ENCODE results near the gene TTC38.

TTC38 gene

DNA sequence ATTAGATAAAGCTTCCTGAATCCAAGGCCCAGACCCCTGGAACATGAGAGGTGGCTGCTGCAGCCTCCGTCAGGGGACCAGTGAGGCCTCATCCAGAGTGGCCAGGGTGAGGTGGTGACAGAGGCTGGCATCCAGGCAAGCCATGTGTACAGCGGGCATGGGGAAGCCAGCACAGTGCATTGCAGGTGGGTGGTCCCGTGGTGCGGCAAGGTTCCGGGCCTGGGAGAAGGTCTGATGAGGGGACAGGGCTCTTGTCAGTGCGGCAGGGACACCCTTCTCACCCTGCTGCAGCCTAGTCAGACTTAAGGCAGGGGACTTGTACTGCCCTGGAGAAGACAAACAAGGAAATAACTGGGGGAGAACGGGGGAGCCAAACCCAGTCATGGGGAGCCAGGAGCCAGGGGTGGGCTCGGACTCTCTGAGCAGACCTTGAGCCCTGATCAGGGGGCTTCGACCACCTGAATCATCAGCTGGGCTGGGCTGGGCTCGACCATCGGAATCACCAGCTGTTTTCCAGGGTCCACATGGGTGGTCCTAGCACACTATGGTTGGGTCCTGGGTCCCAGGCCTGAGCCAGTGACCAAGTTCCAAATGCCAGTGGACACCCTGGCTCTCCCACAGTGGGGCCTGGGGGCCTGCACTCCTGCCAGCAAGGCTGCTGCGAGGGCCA, 5.1 kb downstream of the TTC38 start:
- TF ChIP-seq, protein P1, sequence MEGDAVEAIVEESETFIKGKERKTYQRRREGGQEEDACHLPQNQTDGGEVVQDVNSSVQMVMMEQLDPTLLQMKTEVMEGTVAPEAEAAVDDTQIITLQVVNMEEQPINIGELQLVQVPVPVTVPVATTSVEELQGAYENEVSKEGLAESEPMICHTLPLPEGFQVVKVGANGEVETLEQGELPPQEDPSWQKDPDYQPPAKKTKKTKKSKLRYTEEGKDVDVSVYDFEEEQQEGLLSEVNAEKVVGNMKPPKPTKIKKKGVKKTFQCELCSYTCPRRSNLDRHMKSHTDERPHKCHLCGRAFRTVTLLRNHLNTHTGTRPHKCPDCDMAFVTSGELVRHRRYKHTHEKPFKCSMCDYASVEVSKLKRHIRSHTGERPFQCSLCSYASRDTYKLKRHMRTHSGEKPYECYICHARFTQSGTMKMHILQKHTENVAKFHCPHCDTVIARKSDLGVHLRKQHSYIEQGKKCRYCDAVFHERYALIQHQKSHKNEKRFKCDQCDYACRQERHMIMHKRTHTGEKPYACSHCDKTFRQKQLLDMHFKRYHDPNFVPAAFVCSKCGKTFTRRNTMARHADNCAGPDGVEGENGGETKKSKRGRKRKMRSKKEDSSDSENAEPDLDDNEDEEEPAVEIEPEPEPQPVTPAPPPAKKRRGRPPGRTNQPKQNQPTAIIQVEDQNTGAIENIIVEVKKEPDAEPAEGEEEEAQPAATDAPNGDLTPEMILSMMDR (IDR thresholded peaks at IDR 0.05; ENCODE audit: extremely low read depth, missing control alignments), result no peak
- DNase-seq (ENCODE audit: low spot score), result no peak

DNA sequence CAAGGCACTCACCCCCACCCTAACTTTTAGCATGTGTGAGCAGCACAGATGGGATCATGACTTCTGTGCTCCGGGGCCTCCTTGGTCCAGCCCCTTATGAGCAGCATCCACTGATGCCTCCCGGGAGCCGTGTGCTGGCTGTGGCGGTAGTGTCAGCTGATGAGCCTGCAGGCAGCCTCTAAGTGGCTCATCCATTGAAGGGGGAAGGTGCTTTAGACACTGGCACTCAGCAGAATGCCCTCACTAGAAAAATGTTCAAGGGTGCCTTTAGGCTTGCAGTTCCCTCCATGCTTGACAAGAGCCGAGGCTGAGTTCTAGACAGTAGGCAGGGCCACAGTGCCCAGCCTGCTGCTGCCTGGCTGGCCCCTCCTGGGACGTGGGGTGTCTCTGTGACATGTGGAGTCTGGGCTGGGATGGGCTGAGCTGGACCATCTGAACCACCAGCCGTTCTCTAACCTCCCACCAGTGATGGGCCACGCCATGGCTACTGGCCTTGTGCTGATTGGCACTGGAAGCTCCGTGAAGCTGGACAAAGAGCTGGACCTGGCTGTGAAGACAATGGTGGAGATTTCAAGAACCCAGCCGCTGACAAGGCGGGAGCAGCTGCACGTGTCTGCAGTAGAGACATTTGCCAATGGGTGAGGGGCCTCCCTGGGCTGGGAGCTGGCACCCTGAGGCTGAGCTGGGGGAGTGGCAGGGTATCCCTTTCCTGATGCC, 5.8 kb downstream of the TTC38 start:
- no peak for DNase-seq (ENCODE audit: low spot score)
- TF ChIP-seq, protein P1 (IDR thresholded peaks at IDR 0.05; ENCODE audit: extremely low read depth, missing control alignments), result no peak

DNA sequence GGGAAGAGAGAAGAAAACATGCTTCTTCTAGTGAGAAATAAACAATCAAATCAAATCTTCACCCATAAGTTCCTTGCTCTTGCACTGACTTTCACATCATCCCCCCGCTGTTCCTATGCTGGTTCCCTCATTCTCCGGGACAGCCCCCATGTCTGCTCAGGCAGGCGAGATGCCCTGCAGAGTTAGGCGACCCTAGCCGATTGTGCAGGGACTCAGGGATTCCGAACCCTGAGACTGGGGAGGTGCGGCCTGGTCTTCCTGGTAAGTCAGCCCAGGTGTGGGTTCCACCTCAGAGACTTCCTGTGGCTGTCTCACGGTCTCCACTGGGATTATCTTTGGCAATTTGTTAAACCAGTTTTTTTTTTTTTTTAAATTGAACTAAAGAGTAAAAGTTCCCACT, 6.6 kb downstream of the TTC38 start:
- no peak for DNase-seq (ENCODE audit: low spot score)
- TF ChIP-seq, protein P1 (IDR thresholded peaks at IDR 0.05; ENCODE audit: extremely low read depth, missing control alignments), result no peak

DNA sequence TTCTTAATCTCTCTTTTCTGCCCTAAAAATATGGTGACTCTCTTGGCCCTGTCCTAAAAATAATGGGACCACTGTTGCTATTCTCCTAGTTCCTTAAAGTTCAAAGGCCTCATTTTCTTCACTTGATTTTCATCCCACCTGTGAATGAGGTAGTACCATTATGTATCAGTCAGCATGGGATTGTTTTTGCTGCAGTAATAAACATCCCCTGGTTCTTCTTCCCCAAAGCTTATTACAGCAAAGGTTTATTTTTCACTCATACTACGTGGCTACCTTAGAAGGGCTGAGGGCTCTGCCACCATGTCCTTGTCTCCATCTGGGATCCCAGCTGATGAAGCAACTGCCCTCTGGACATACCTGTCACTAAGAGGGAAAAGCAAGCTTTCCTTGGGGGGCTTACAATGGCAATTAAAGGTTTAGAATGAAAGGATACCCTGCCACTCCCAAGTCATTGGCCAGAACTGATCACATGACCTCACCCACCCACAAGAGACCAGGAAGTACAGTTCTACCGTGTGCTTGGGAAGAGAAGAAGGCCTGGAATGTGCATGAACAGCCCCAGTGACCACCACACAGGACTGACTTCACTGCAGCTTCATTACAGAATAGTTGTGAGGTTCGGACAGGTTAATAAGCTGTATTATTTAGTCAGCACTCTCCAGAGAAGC, 7.8 kb downstream of the TTC38 start:
- TF ChIP-seq, protein P1 (IDR thresholded peaks at IDR 0.05; ENCODE audit: extremely low read depth, missing control alignments), result no peak
- no peak for DNase-seq (ENCODE audit: low spot score)

DNA sequence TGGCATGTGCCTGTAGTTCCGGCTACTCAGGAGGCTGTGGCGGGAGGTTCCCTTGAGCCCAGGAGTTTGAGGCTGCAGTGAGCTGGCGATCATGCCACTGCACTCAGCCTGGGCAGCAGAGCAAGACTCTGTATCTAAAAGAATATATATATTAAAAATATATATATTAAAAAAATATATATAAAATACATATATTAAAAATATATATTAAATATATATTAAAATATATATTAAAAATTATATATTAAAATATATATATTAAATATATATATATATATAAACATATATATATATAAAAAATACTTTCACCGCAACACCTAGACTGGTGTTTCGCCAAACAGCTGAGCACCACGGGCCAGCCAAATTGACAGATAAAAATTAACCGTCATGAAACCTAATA, 8.8 kb downstream of the TTC38 start:
- no peak for DNase-seq (ENCODE audit: low spot score)
- TF ChIP-seq, protein P1 (IDR thresholded peaks at IDR 0.05; ENCODE audit: extremely low read depth, missing control alignments), result no peak

DNA sequence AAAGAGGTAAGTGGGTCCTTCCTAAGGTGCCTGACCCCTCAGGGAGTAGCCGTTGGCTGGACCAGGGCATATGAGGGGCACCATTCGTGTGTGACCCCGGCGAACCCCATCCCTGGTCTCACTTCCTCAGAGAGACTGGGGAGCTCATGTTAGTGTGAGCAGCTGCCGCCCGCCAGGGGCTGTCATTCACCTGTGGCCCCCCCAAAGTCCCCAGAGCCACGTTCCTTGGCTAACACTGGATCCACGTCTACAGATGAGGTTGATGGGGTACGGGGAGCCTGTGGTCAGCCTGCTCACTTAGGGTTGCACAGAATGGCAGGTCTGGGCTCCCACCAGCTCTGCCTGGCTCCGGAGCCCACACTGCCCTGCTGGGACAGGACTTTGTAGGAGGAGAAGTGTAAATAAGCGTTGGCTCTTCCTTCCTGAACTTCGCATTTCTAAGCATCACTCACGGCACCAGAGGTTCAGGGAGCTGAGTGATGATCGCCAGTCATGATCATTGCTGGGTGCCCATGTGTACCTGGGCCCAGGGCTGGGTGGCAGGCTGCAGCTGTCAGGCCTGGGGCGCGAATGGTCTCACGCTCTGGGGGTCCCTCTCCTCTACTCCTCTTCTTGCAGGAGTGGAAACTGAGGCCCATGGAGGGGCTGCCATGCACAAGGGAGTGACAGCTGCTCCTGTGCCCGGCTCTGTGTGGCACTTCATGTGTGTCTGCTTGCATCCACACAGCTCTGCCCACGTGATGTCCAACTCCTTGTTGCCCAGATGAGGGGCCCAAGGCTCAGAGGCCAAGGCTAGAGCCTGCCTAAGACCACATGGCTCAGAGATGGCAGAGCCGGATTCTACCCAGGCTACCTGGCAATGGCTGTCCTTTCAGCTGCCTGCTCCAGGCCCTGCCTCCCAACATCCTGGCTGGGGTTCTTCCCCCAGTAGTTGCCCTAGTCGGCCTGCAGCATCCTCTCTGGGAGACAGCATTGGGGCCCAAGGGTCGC, 11.1 kb downstream of the TTC38 start:
- TF ChIP-seq, protein P1 (IDR thresholded peaks at IDR 0.05; ENCODE audit: extremely low read depth, missing control alignments), result no peak

More for the DNA sequence above, 11.1 kb downstream of the TTC38 start:
- no peak for DNase-seq (ENCODE audit: low spot score)
